ENCODE results near the gene TRIM41. TPM values are rescaled to one million over a fixed set of nuclear protein-coding genes. Genes with fewer than 3 reads are reported as not detected.

Gene TRIM41
- total RNA-seq, 1 donor from 2014 or later: 17.5 TPM

DNA sequence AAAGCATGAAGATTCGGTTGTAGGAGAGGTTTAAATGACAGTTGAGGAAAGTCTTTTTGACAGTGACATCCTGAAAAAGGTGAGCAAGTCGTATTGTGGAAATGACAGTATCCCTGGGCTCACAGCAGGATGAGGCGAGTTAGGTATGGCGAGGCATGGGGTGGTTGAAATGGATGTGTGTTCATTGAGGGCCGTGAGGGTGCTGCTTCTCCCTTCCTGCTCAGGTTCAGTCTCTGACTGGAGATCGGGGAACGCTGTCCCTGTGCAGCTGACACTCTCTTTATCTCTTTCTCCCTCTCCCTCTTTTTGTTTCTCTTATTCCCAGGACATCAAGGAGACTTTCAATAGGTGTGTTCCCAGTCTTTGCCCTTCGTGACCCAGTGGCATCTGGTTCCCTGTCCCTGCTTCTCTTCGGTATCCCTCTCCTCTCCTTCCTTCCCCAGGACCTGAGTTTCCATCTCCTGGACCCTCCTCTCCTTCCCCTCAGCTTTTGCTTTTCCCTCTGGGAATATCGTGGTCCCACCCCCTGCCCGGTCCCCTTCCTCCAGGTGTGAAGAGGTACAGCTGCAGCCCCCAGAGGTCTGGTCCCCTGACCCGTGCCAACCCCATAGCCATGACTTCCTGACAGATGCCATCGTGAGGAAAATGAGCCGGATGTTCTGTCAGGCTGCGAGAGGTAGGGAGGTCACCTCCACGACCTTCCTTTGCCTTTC lies 10.2 kb downstream of the TRIM41 start:
- DNase-seq (ENCODE audit: low read depth): no peak
- Histone ChIP-seq H3K4me3 (ENCODE audit: low read depth, low read length) (no peak overlapping the region), H3K36me3 (ENCODE audit: control insufficient read depth, insufficient read depth, low read length) (peaks cover 10% of the 10 kb centered on the region), H3K27me3 (ENCODE audit: control insufficient read depth, insufficient read depth, low read length) (no peaks in the 10 kb centered on the region)
- TF ChIP-seq, protein P1, sequence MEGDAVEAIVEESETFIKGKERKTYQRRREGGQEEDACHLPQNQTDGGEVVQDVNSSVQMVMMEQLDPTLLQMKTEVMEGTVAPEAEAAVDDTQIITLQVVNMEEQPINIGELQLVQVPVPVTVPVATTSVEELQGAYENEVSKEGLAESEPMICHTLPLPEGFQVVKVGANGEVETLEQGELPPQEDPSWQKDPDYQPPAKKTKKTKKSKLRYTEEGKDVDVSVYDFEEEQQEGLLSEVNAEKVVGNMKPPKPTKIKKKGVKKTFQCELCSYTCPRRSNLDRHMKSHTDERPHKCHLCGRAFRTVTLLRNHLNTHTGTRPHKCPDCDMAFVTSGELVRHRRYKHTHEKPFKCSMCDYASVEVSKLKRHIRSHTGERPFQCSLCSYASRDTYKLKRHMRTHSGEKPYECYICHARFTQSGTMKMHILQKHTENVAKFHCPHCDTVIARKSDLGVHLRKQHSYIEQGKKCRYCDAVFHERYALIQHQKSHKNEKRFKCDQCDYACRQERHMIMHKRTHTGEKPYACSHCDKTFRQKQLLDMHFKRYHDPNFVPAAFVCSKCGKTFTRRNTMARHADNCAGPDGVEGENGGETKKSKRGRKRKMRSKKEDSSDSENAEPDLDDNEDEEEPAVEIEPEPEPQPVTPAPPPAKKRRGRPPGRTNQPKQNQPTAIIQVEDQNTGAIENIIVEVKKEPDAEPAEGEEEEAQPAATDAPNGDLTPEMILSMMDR (IDR thresholded peaks at IDR 0.05; ENCODE audit: insufficient read depth, low read length, poor library complexity, severe bottlenecking): no peak

DNA sequence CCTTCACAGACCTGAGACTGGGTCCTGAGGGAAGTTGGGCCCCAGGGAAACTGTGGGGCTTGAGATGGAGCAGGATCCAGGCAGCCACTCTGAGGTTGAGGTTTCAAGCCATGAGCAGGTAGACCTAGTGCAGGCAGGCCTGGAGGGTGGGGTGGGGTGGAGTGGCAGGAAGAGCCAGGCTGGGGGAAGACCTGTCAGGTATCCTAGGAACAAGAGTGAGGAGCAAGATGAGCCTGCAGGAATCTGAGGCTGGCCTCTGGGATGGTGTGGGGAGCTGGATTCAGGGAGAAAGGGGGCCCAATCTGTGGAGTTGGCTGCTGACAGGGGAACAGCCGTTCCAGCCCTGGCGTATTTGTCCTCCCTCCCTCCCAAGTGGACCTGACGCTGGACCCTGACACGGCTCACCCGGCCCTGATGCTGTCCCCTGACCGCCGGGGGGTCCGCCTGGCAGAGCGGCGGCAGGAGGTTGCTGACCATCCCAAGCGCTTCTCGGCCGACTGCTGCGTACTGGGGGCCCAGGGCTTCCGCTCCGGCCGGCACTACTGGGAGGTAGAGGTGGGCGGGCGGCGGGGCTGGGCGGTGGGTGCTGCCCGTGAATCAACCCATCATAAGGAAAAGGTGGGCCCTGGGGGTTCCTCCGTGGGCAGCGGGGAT lies 10.8 kb downstream of the TRIM41 start:
- DNase-seq (ENCODE audit: low read depth): no peak
- TF ChIP-seq, protein P1 (IDR thresholded peaks at IDR 0.05; ENCODE audit: insufficient read depth, low read length, poor library complexity, severe bottlenecking): no peak
- Histone ChIP-seq H3K36me3 (ENCODE audit: control insufficient read depth, insufficient read depth, low read length) (peaks cover 10% of the 10 kb centered on the region), H3K27me3 (ENCODE audit: control insufficient read depth, insufficient read depth, low read length) (no peaks in the 10 kb centered on the region), H3K4me3 (ENCODE audit: low read depth, low read length) (no peak overlapping the region)

DNA sequence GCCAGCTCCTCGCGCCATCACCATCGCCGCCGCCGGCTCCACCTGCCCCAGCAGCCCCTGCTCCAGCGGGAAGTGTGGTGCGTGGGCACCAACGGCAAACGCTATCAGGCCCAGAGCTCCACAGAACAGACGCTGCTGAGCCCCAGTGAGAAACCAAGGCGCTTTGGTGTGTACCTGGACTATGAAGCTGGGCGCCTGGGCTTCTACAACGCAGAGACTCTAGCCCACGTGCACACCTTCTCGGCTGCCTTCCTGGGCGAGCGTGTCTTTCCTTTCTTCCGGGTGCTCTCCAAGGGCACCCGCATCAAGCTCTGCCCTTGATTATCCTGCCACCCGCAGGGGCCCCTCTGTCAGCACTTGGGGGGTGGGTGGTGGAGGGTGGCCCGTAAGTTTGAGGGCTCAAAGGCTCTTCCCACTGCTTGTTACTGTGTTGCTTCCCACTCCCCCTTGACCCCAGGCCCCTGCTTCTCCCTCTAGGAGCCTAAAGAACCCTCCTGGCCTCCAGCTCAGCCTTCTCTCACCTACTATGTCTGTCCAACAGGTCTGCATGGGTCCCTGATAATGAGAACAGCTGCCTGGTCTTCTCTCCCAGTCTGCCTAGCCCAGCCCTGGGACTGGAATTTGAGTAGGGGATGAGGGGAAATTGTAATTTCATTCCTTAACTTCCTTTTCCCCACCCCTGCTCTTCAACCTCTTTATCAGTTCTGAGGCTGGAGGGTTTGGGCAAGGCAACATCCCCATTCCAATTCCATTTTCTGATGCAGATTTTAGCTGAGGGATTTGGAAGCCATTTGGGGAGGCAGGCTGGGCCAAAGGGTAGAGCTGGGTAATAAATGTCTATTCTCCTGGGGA lies 11.6 kb downstream of the TRIM41 start:
- TF ChIP-seq, protein P1 (IDR thresholded peaks at IDR 0.05; ENCODE audit: insufficient read depth, low read length, poor library complexity, severe bottlenecking): no peak

DNA sequence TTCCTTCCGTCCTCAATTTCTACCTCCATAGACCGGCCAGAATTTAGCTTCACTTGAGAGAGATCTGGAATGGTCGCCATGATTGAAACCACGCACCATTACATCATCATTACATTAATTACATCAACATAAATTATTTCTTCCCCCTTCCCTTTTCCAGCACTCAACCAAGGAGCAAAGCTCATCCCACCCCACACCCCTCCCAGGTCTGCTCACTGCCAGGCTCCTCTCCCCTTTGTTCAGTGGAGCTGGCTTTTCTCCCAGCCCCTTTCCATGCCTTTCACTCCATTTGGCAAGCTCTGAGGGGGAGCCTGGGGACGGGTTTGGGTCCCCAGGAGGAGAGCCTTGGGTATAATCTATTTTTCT lies 12.2 kb downstream of the TRIM41 start:
- no peak for DNase-seq (ENCODE audit: low read depth)
- Histone ChIP-seq H3K36me3 (ENCODE audit: control insufficient read depth, insufficient read depth, low read length) (peaks cover 12% of the 10 kb centered on the region), H3K27me3 (ENCODE audit: control insufficient read depth, insufficient read depth, low read length) (no peaks in the 10 kb centered on the region), H3K4me3 (ENCODE audit: low read depth, low read length) (no peak overlapping the region)
- TF ChIP-seq, protein P1 (IDR thresholded peaks at IDR 0.05; ENCODE audit: insufficient read depth, low read length, poor library complexity, severe bottlenecking): no peak

More for the DNA sequence above, 11.6 kb downstream of the TRIM41 start:
- H3K27me3 ChIP-seq (ENCODE audit: control insufficient read depth, insufficient read depth, low read length): no peaks in the 10 kb centered on the region
- DNase-seq (ENCODE audit: low read depth): no peak
- no peak overlapping the region for H3K4me3 ChIP-seq (ENCODE audit: low read depth, low read length)
- H3K36me3 ChIP-seq (ENCODE audit: control insufficient read depth, insufficient read depth, low read length): peaks cover 12% of the 10 kb centered on the region

DNA sequence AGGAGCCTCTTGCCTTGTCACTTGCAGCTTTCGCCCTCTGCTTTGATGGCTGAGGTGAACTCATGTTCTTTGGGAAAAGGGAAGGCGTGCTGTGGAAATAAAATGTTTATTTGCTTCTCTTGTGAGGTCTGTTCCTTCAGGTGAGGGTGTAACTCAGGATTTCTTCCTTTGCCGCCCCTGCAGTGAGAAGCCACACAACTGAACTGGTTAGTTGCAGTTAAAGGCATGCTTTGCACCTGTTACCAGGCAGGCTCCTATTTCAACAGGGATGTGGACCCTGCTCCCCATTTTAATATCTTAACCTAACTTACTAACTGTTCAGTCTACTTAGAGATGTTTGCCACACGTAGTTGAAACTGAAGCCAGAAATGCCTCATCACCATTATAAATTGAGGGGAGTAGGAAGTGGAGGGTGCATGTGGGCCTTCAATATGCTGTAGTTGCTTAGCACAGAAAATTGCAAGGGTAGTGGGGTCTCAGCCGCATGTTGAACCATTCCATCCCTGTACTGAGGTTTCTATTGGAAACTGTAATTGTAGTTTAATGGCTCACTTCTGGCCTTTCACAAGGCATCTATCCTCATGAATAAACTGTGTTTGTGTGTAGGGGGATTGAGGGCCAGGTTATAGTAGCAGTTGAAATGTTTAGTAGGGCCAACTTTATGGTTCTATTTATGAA lies 12.7 kb downstream of the TRIM41 start:
- Histone ChIP-seq H3K27me3 (ENCODE audit: control insufficient read depth, insufficient read depth, low read length) (no peaks in the 10 kb centered on the region), H3K4me3 (ENCODE audit: low read depth, low read length) (no peak overlapping the region), H3K36me3 (ENCODE audit: control insufficient read depth, insufficient read depth, low read length) (peaks cover 12% of the 10 kb centered on the region)
- TF ChIP-seq, protein P1 (IDR thresholded peaks at IDR 0.05; ENCODE audit: insufficient read depth, low read length, poor library complexity, severe bottlenecking): no peak
- no peak for DNase-seq (ENCODE audit: low read depth)
